ENCODE data around the gene TRPM7. TPM values are rescaled to one million over a fixed set of nuclear protein-coding genes. Genes with fewer than 3 reads are reported as not detected.
A peak's percentile ranks its signal among the peaks of the same experiment; 100 is the strongest.

TRPM7 gene
- total RNA-seq (10 to 100 TPM; 24.2 to 42.4 (median 28.5) TPM), polyA plus RNA-seq (10 to 100 TPM in 1 of 2 donors, 1 to 10 TPM in 1; 6.7 to 26.6 TPM)
- long read RNA-seq, donor 1, partial matches to known transcripts: 3 of 8 reads
- long read RNA-seq, donor 1, other reads (novel, unspliced or antisense): 5 of 8 reads
- long read RNA-seq, donor 2, partial matches to known transcripts: 10 of 16 reads
- long read RNA-seq, donor 2, other reads (novel, unspliced or antisense): 6 of 16 reads
- long read RNA-seq, donor 3, partial matches to known transcripts: 23 of 29 reads
- long read RNA-seq, donor 3, other reads (novel, unspliced or antisense): 6 of 29 reads

- peak within 1 kb of the TSS; percentile 81 to 98 (median 97) for H3K27ac ChIP-seq
- intact Hi-C loops (cut with DNase I): loop anchor here in 9 of 10 donors (1.0 to 10.0 kb wide), 8 partner anchors 68 to 218 kb away; partner anchors contain the start of genes SPPL2A (in 6 of the 9) and AP4E1 (in 1 of the 9)
- peaks cover 0 to 27% (median 5%) of the 10 kb centered on the region in 9 donors for H3K36me3 ChIP-seq
- no peaks in the 10 kb centered on the region for H3K27me3 ChIP-seq
- TF ChIP-seq CTCF (IDR thresholded peaks at IDR 0.05): peak in 2 of 9 donors; percentile 5 to 15
- DNase-seq (peak; percentile 89 to 91), ATAC-seq (peak; percentile 93 to 98 (median 96))
- no peaks in the 10 kb centered on the region for H3K9me3 ChIP-seq
- 0% methylated on average over 80 of the region's 80 CpGs for whole genome bisulfite sequencing, 2 donors
- H3K4me3 ChIP-seq: peak within 1 kb of the TSS; percentile 45 to 96 (median 80)
- peaks cover 4 to 55% (median 39%) of the 10 kb centered on the region in 9 donors for H3K4me1 ChIP-seq
These were observed at the start of gene TRPM7 for GRCh38 chr15:50686469-50687301. TSS of gene TRPM7 (minus strand) at chr15:50686797. CDS start at chr15:50686533, 264 bp downstream.

- 82 to 90% methylated on average over 4 of the region's 4 CpGs for WGBS, 2 donors
- Histone ChIP-seq H3K4me3 (no peak overlapping the region), H3K4me1 (no peaks in the 10 kb centered on the region), H3K27ac (no peak overlapping the region), H3K9me3 (peaks cover 0 to 6% (median 0%) of the 10 kb centered on the region in 11 donors), H3K36me3 (peaks cover 0 to 100% (median 58%) of the 10 kb centered on the region in 9 donors), H3K27me3 (no peaks in the 10 kb centered on the region)
- no peak for DNase-seq
- ATAC-seq: no peak
- no peak for TF ChIP-seq CTCF (IDR thresholded peaks at IDR 0.05)
- intact Hi-C loops (cut with DNase I): loop anchor here in 1 of 10 donors (5.0 kb wide), 1 partner anchor 52 kb away; no protein-coding TSS in a partner anchor
These were observed 48.6 kb upstream of the TRPM7 start for GRCh38 chr15:50735156-50735555.

- H3K9me3 ChIP-seq: no peaks in the 10 kb centered on the region
- H3K27me3 ChIP-seq: no peaks in the 10 kb centered on the region
- no peaks in the 10 kb centered on the region for H3K4me1 ChIP-seq
- WGBS, 2 donors: 98 to 100% methylated on average over 1 of the region's 1 CpG
- no peak overlapping the region for H3K27ac ChIP-seq
- peaks cover 0 to 100% (median 50%) of the 10 kb centered on the region in 9 donors for H3K36me3 ChIP-seq
- DNase-seq: no peak
- ATAC-seq: no peak
- H3K4me3 ChIP-seq: no peak overlapping the region
- intact Hi-C loops (cut with DNase I): no loop called here
- TF ChIP-seq CTCF (IDR thresholded peaks at IDR 0.05): no peak
These were observed 39.7 kb upstream of the TRPM7 start for GRCh38 chr15:50726315-50726714.

- intact Hi-C loops (cut with DNase I): loop anchor here in 1 of 10 donors (5.0 kb wide), 1 partner anchor 41 kb away; no protein-coding TSS in a partner anchor
- ATAC-seq (peak in 1 of 8 donors; percentile 31), DNase-seq (no peak)
- no peaks in the 10 kb centered on the region for H3K27me3 ChIP-seq
- 53 to 65% methylated on average over 1 of the region's 1 CpG for WGBS, 2 donors
- no peak overlapping the region for H3K4me3 ChIP-seq
- peaks cover 0 to 4% (median 0%) of the 10 kb centered on the region in 9 donors for H3K4me1 ChIP-seq
- H3K27ac ChIP-seq: peak overlapping the region in 2 of 10 donors; percentile 2 to 12
- TF ChIP-seq CTCF (IDR thresholded peaks at IDR 0.05): no peak
- no peaks in the 10 kb centered on the region for H3K9me3 ChIP-seq
- peaks cover 0 to 99% (median 41%) of the 10 kb centered on the region in 9 donors for H3K36me3 ChIP-seq
These were observed 32.1 kb upstream of the TRPM7 start for GRCh38 chr15:50718700-50719125.

Measured in heart right ventricle (tissue), 16 donors.